Calu3 (cell line): ENCODE results near the gene ANP32B. TPM values are rescaled to one million over a fixed set of nuclear protein-coding genes. Genes with fewer than 3 reads are reported as not detected.
"Not testable (repeated sequence)": the region's sequence is repeated elsewhere in the genome, so short reads cannot be mapped to it uniquely, and the experiment has no call there.

Experiments used
- BruUV-seq: library from RNA; stranded (reverse); fragments of 400-500 nt; replicated peaks from 2 replicates; lab custom pipeline; 2021; lab: Mats Ljungman, UMichigan
- CTCF ChIA-PET: fragments of 300-600 bp; sonication (Branson Sonifier 250); formaldehyde crosslinking; loops from one replicate; lab custom pipeline; 2022; ENCODE audit warnings: antibody characterized with exemption; lab: Charles Lee
- DNase-seq: peaks from one replicate; pipeline ENCODE4 v3.0.0; 2022
- H3K27ac Mint-ChIP-seq: one replicate; pipeline ENCODE4 v1.8.0; 2022; ENCODE audit warnings: mixed read lengths; ENCODE audit not compliant: unreplicated experiment
- H3K27me3 Mint-ChIP-seq: one replicate; pipeline ENCODE4 v1.8.0; 2022; ENCODE audit warnings: mixed read lengths; ENCODE audit not compliant: unreplicated experiment
- H3K36me3 Mint-ChIP-seq: one replicate; pipeline ENCODE4 v1.8.0; 2022; ENCODE audit warnings: mild to moderate bottlenecking, moderate library complexity, mixed read lengths; ENCODE audit not compliant: insufficient read depth, unreplicated experiment
- H3K4me1 Mint-ChIP-seq: one replicate; pipeline ENCODE4 v1.8.0; 2022; ENCODE audit warnings: mild to moderate bottlenecking, low read depth, mixed read lengths; ENCODE audit not compliant: unreplicated experiment
- H3K4me3 Mint-ChIP-seq: one replicate; pipeline ENCODE4 v1.8.0; 2022; ENCODE audit warnings: mild to moderate bottlenecking, low read depth, moderate library complexity, mixed read lengths; ENCODE audit not compliant: unreplicated experiment
- H3K9me3 Mint-ChIP-seq: one replicate; pipeline ENCODE4 v1.8.0; 2022; ENCODE audit warnings: low read depth, mixed read lengths; ENCODE audit not compliant: unreplicated experiment
- intact Hi-C: fragments of 100-400 bp; cut with micrococcal nuclease; formaldehyde crosslinking; loops from one replicate; pipeline ENCODE4 v1.10.0; 2022; ENCODE audit not compliant: unreplicated experiment
- total RNA-seq: library from RNA; stranded (reverse); gene quantifications from 2 replicates; pipeline ENCODE4 v1.2.3, GENCODE V29; 2022
- TF ChIP-seq, protein P1 (sequence below): fragments of 200-600 bp; IDR thresholded peaks from one replicate; pipeline ENCODE4 v1.8.0; 2022; ENCODE audit warnings: antibody characterized with exemption; ENCODE audit not compliant: unreplicated experiment

Gene ANP32B
- total RNA-seq, 1 experiment from 2014 or later, result 135 TPM

DNA sequence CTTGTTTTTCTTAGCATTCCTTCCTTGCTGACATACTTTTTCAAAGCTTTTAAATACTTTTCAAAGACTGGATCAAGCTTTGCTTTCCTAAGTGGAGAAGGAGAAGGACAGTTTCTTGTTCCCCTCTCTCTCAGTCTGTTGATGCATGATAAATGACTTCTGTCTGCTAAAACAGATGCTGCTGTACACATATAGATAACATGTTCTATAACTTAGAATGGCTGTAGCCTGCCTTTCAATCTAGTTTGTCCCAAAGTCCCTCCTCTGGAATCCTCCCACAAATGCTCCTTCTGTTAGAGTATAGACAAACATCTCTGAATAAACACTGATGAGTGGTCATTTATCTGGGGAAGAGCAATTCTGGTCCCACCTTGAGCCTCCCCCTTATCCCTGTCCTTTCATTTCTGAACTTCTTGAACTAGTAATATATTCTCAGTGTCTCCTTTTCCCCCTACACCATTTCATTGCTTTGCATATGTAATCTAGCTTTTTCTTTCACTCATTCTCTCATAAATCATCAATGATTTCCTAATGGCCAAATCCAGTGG is 39.8 kb upstream of the ANP32B start:
- Mint-ChIP-seq H3K27me3 (peaks cover 40% of the 10 kb centered on the region), H3K27ac (no peak overlapping the region), H3K4me1 (no peaks in the 10 kb centered on the region), H3K9me3 (no peaks in the 10 kb centered on the region), H3K4me3 (no peak overlapping the region), H3K36me3 (no peaks in the 10 kb centered on the region)
- BruUV-seq, result no TSS peak
- TF ChIP-seq, protein P1, sequence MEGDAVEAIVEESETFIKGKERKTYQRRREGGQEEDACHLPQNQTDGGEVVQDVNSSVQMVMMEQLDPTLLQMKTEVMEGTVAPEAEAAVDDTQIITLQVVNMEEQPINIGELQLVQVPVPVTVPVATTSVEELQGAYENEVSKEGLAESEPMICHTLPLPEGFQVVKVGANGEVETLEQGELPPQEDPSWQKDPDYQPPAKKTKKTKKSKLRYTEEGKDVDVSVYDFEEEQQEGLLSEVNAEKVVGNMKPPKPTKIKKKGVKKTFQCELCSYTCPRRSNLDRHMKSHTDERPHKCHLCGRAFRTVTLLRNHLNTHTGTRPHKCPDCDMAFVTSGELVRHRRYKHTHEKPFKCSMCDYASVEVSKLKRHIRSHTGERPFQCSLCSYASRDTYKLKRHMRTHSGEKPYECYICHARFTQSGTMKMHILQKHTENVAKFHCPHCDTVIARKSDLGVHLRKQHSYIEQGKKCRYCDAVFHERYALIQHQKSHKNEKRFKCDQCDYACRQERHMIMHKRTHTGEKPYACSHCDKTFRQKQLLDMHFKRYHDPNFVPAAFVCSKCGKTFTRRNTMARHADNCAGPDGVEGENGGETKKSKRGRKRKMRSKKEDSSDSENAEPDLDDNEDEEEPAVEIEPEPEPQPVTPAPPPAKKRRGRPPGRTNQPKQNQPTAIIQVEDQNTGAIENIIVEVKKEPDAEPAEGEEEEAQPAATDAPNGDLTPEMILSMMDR, result no peak
- DNase-seq, result no peak
- intact Hi-C loops, result no loop called here
- CTCF ChIA-PET, result no interaction called here

DNA sequence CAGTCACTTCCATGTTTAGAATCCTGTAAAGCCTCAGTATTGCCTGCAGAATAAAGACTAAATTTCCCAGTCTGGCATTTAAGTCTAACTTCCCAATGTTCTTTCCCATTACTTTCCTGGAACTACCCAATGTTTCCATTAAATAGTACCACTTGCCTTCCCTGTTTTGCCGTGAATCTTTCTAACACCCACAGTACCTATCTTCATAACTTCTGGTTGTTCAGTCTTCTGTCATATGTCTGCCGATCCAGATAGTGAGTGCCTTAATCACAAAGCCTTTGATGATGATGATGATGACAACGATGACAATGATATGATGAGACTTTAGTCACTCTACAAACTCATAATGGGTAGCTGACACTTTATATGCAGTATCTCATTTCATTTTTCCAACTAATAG is 38.5 kb upstream of the ANP32B start:
- no peak for DNase-seq
- TF ChIP-seq, protein P1, result no peak
- CTCF ChIA-PET, result no interaction called here
- no peaks in the 10 kb centered on the region for H3K36me3 Mint-ChIP-seq
- no peak overlapping the region for H3K27ac Mint-ChIP-seq
- intact Hi-C loops, result no loop called here
- no peaks in the 10 kb centered on the region for H3K4me1 Mint-ChIP-seq
- BruUV-seq, result no TSS peak
- peaks cover 51% of the 10 kb centered on the region for H3K27me3 Mint-ChIP-seq
- no peaks in the 10 kb centered on the region for H3K9me3 Mint-ChIP-seq
- H3K4me3 Mint-ChIP-seq, result no peak overlapping the region

DNA sequence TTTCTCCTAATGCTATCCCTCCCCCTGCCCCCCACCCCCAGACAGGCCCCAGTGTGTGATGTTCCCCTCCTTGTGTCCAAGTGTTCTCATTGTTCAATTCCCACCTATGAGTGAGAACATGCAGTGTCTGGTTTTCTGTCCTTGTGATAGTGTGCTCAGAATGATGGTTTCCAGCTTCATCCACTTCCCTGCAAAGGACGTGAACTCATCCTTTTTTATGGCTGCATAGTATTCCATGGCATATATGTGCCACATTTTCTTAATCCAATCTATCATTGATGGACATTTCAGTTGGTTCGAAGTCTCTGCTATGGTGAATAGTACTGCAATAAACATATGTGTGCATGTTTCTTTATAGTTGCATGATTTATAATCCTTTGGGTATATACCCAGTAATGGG is 37.7 kb upstream of the ANP32B start:
- H3K27ac Mint-ChIP-seq, H3K36me3 Mint-ChIP-seq: not testable (repeated sequence)

DNA sequence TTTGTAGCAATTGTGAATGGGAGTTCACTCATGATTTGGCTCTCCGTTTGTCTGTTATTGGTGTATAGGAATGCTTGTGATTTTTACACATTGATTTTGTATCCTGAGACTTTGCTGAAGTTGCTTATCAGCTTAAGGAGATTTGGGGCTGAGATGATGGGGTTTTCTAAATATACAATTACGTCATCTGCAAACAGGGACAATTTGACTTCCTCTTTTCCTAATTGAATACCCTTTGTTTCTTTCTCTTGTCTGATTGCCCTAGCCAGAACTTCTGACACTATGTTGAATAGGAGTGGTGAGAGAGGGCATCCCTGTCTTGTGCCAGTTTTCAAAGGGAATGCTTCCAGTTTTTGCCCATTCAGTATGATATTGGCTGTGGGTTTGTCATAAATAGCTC is 36.0 kb upstream of the ANP32B start:
- H3K27me3 Mint-ChIP-seq, result peaks cover 42% of the 10 kb centered on the region
- H3K4me1 Mint-ChIP-seq, DNase-seq, CTCF ChIA-PET, H3K27ac Mint-ChIP-seq, H3K36me3 Mint-ChIP-seq, intact Hi-C loops, H3K4me3 Mint-ChIP-seq, H3K9me3 Mint-ChIP-seq, BruUV-seq: not testable (repeated sequence)

More for the DNA sequence above, 37.7 kb upstream of the ANP32B start:
- DNase-seq, H3K4me3 Mint-ChIP-seq, intact Hi-C loops, H3K4me1 Mint-ChIP-seq, H3K9me3 Mint-ChIP-seq, CTCF ChIA-PET, BruUV-seq: not testable (repeated sequence)
- peaks cover 56% of the 10 kb centered on the region for H3K27me3 Mint-ChIP-seq

DNA sequence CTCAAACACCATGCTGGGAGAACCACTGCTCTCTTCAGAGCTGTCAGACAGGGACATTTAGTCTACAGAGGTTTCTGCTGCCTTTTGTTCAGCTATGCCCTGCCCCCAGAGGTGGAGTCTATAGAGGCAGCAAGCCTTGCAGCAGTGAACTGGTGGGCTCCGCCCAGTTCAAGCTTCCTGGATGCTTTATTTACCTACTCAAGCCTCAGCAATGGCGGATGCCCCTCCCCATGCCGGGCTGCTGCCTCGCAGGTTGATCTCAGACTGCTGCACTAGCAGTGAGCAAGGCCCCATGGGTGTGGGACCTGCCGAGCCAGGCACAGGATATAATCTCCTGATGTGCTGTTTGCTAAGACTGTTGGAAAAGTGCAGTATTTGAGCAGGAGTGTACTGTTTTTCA is 32.3 kb upstream of the ANP32B start:
- not testable (repeated sequence) for H3K36me3 Mint-ChIP-seq, DNase-seq

DNA sequence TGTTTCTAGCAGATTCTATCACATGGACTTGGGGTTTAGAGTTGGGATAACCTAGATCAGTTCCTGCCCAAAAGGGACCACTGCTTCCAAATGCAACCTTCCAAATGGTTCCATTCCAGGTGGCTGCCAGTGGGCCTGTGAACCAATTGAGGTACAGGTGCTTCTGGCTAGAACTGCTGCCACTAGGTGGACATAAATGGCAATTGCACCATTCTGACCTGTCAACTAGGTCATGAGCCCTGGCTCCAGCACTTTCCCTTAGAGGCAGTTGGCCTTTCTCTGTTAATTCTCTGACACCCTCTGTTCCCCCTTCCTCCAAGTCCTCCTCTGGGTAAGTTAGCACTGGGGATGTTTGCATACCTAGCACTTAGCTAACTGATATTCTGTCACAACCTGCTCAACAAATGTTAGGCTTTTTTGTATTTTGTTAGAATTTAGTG is 28.6 kb upstream of the ANP32B start:
- TF ChIP-seq, protein P1, result peak; percentile 52
- Mint-ChIP-seq H3K27ac (no peak overlapping the region), H3K4me1 (no peaks in the 10 kb centered on the region), H3K9me3 (no peaks in the 10 kb centered on the region), H3K4me3 (no peak overlapping the region), H3K27me3 (peaks cover 11% of the 10 kb centered on the region), H3K36me3 (no peaks in the 10 kb centered on the region)
- BruUV-seq, result no TSS peak
- CTCF ChIA-PET, result no interaction called here
- intact Hi-C loops, result no loop called here
- DNase-seq, result peak; percentile 33

More for the DNA sequence above, 32.3 kb upstream of the ANP32B start:
- BruUV-seq, H3K4me1 Mint-ChIP-seq, H3K9me3 Mint-ChIP-seq, H3K27ac Mint-ChIP-seq, H3K4me3 Mint-ChIP-seq, intact Hi-C loops: not testable (repeated sequence)
- CTCF ChIA-PET, result interaction anchor here (1.3 kb wide), 1 partner anchor 12 kb away, joined by 4 read pairs; no protein-coding TSS in a partner anchor
- peaks cover 42% of the 10 kb centered on the region for H3K27me3 Mint-ChIP-seq
